NB4 (cell line): ENCODE results near the gene ADORA1.

Source experiments
- DNase-seq: peaks from one replicate; pipeline ENCODE4 v3.0.0; 2010; ENCODE audit warnings: low read depth
- H3K4me3 ChIP-seq: one replicate; pipeline ENCODE4 v1.5.1; 2011; ENCODE audit warnings: mild to moderate bottlenecking, low read depth, low read length, moderate library complexity
- CTCF ChIP-seq: IDR thresholded peaks from one replicate; pipeline ENCODE4 v1.5.1; 2012; ENCODE audit warnings: low read depth, low read length
- MAX ChIP-seq: IDR thresholded peaks from 2 replicates; pipeline ENCODE4 v1.6.1; 2011; ENCODE audit warnings: low read depth, low read length
- MYC ChIP-seq: IDR thresholded peaks from 2 replicates; pipeline ENCODE4 v1.6.1; 2011; ENCODE audit warnings: low read depth, low read length
- POLR2A ChIP-seq: IDR thresholded peaks from 2 replicates; pipeline ENCODE4 v1.6.1; 2011; ENCODE audit warnings: mild to moderate bottlenecking; ENCODE audit not compliant: insufficient read length; ENCODE audit errors: extremely low read depth

The ADORA1 gene

GRCh38 chr1:203171341-203172183, 44.0 kb downstream of the ADORA1 start:
- no peak overlapping the region for H3K4me3 ChIP-seq
- TF ChIP-seq MYC (no peak), CTCF (no peak), MAX (no peak), POLR2A (no peak)
- DNase-seq = no peak

GRCh38 chr1:203172184-203173010, 44.9 kb downstream of the ADORA1 start:
- H3K4me3 ChIP-seq = no peak overlapping the region
- TF ChIP-seq MAX (peak; percentile 33; the same call in 1 of the 2 replicates), POLR2A (no peak), CTCF (peak; percentile 81)
- DNase-seq = peak; percentile 63

- H3K4me3 ChIP-seq = no peak overlapping the region
- TF ChIP-seq MAX (no peak), MYC (no peak), CTCF (no peak), POLR2A (no peak)
- no peak for DNase-seq
Measured at GRCh38 chr1:203173011-203173555, 45.6 kb downstream of the ADORA1 start.

- peak; percentile 83 for DNase-seq
- TF ChIP-seq MYC (no peak), MAX (no peak), CTCF (no peak), POLR2A (no peak)
- no peak overlapping the region for H3K4me3 ChIP-seq
Measured at GRCh38 chr1:203173566-203173965, 46.0 kb downstream of the ADORA1 start.

GRCh38 chr1:203174324-203174985, 46.9 kb downstream of the ADORA1 start:
- DNase-seq = no peak
- TF ChIP-seq CTCF (no peak), POLR2A (no peak), MAX (no peak), MYC (no peak)
- H3K4me3 ChIP-seq = no peak overlapping the region
